Activated CD4-positive, alpha-beta T cell treated with anti-CD3 and anti-CD28 coated beads, Interleukin-2, amount 50 U/mL, for 48 hours (primary cell): ENCODE measurements around the gene TMEM26.

Experiments
- DNase-seq, 2 experiments: peaks; one replicate each; pipeline ENCODE4 v3.0.0-alpha.2; 2020

The TMEM26 gene

GRCh38 chr10:61456095-61456789 lies 3.1 kb upstream of the TMEM26 start:
- DNase-seq: no peak

DNA sequence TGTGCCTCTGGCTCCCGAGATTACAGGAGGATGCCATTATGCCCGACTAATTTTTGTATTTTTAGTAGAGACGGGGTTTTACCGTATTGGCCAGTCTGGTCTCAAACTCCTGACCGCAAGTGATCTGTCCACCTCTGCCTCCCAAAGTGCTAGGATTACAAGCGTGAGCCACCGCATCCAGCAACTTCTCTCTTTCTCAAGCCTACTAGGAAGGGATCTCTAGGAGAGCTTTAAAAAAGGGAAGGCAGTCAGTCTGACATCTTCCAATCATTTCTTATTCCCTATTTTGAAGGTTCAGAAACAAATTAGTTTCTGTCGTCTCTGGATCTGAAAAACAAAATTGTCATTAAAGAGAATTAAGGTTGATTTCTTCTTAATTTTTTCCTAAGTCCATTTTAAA lies 2.5 kb upstream of the TMEM26 start:
- DNase-seq: no peak

- DNase-seq: no peak
Measured at GRCh38 chr10:61454541-61454940, 1.4 kb upstream of the TMEM26 start.

DNA sequence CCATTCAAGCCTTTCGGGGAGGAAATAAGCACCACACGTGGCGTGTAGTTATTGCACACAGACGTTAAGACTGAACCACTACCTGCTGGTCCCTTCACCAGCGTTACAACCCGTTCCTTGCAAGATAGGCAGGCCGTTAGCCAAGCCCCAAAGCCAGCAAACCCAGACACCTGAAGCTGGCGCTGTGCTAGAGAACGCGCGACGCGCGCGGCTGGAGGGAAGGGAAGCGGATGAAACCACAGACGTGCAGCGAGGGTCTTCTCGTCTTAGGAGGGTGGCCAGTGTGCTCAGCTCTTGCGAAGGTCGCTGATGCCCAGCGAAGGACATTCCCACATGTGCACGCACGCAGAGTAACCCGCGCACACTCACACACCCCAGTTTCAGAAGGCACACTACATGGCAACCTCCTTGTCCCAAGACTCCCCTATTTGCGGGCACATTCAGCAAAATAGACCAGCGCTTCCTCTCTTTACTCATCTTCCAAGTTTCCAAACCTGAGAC lies 980 bp downstream of the TMEM26 start:
- DNase-seq: no peak

DNA sequence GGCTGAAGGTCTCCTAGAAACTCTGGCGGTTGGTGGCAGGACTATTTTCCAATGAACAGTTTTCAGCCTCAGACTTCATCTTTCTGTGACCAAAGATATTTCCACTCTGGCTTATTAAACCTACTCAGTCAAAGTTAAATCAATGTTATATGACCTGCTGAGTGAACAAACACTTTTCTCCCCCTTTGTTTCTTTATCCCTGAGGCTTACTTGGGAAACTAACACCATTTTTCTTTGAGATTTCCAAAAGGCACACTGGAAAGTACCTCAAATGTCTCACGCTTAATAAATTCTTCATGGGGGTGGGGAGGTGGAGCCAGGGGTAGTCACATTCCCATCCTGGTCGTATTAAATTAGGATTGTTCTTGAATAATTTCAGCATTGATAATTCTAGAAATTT lies 1.8 kb downstream of the TMEM26 start:
- DNase-seq: no peak

- DNase-seq: no peak
Measured at GRCh38 chr10:61448841-61449600, 4.2 kb downstream of the TMEM26 start.

- DNase-seq: no peak
Measured at GRCh38 chr10:61448091-61448490, 5.1 kb downstream of the TMEM26 start.

DNA sequence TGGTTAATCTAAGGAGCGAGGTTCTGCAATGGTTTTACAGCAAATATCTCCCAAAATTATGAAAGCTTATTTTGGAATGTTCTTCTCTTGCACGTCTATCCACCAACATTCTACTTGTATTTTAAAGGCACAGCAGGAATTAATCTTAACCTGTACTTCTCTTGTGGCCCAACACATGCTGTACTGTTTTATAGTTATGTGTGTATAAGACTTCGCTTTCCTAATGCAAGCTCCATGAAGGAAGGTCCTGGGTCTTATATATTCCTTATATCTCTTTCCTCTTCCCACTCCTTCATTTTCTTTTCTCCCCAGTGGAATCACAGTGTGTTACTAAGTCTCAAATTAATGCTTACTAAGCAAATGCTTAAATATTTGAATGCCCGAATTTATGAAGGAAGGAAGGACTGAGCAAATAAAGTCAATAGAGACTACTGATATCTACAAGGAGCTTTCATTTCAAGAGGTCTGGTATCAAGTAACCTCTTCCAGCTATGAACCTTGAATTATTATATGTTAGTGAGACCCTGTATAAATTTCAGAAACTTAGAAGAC lies 14.0 kb downstream of the TMEM26 start:
- DNase-seq: no peak

GRCh38 chr10:61438141-61438988 lies 14.8 kb downstream of the TMEM26 start:
- DNase-seq: no peak

- no peak for DNase-seq
Measured at GRCh38 chr10:61423178-61423577, 30.0 kb downstream of the TMEM26 start.

DNA sequence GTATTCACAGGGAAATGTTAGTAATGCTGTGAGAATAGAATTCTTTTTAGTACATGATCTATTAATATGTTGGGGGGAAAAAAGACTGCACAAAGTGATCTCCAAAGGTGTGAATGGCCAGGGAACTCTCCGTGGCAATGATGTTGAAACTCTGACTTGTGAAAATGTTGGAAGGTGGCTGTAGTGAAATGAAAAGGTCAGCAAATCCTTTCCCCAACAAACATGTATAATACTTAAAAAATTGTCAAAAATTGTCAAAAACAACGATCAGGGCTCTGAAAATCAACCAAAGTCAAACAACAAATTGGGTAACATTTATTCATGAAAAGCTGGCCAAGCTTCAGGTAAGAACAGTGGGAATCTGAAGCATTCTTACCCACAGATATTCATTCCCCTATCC lies 35.5 kb downstream of the TMEM26 start:
- DNase-seq: no peak

DNA sequence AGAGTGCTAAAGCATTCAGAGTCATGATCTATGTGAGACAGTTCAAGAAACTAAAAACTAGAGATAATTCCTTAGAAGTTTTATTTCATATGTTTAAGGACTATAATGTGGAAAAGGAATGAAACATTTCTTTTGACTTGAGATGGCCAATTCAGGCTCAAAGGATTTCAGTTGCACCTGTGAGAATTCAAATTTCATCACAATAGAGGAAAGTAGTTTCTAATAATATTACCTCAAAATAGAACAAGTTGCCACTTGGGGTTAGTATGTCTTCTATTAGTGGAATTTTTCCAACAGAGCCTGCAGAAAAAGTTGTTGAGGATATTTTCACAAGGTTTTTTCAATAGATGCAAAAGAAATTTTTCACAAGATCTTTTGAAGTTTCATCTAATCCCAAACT lies 37.4 kb downstream of the TMEM26 start:
- DNase-seq: no peak

GRCh38 chr10:61411706-61412105 lies 41.5 kb downstream of the TMEM26 start:
- DNase-seq: no peak

- DNase-seq: no peak
Measured at GRCh38 chr10:61410353-61411070, 42.7 kb downstream of the TMEM26 start.

DNA sequence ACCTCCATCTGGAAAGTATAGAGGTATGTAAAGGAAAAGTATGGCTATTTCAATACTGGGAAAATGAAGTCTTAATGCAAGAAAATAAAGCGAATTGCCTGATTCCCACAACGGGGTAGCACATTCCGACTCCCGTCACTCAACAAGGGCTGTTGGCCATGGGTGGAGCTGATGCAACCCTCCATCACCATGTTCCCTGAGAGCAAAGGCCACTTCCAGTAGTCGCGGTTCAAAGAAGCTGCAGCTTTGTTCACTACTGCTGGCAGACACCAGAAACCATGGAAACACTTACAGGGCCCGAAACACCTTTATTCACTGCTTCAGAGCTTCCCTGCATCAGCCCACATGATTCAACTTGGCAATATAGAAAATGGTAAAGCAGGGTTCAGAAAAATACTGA lies 44.0 kb downstream of the TMEM26 start:
- DNase-seq: no peak

DNA sequence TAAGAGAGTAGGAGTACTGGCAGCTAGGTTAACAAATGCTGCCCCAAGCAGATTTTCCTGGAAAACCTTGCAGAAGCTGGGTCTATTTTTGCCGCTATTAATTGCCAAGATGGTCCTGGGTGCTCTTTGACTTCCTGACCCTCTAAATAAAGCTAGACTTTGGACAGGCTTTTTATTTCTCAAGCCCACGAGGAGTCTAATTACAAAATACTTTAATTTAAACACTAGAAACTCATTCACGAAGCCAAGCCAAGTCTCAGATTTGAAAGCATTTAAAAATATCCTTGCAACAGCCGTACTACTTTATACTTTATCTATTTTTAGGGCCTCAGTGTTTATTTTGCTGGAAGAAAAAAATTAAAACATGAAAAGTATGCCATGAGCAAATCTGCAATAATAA lies 45.1 kb downstream of the TMEM26 start:
- DNase-seq: no peak

DNA sequence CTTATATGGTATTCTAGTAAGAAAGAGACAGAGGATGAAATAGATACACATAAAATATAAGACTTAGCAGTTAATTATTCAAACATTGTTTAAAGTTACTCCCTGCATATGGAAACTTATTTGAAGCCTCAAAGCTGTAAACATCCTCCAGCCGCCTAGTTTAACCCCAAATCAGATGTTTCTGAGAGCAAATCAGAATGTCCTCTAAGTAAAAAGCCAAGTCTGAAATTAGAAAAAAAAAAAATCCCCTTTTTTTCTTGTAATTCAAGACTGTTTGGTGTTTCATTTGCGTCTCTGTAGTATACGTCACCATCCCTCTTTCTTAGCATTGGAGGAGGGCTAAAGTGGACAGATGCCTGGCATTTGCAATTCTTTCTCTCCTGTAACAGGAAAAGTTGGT lies 46.4 kb downstream of the TMEM26 start:
- no peak for DNase-seq

DNA sequence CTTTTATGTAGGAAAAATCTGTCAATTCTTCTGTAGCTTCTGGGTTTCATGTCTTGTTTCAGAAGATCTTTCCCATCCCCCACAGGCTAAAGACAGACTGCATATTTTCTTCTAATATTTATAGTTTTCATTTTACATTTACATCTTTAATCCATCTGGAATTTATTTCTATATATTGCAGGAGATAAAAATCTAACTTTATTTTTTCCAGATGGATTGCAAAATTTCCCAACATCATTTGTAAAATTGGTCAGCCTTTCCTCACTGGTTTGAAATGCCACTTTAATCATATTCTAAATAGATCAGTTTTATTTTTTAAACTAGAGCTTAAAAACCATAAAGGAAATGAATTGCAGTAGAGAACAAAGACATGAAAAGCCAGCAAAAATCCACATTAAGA lies 46.9 kb downstream of the TMEM26 start:
- no peak for DNase-seq

- DNase-seq: no peak
Measured at GRCh38 chr10:61404751-61405150, 48.4 kb downstream of the TMEM26 start.

GRCh38 chr10:61400524-61400923 lies 52.7 kb downstream of the TMEM26 start:
- DNase-seq: no peak

DNA sequence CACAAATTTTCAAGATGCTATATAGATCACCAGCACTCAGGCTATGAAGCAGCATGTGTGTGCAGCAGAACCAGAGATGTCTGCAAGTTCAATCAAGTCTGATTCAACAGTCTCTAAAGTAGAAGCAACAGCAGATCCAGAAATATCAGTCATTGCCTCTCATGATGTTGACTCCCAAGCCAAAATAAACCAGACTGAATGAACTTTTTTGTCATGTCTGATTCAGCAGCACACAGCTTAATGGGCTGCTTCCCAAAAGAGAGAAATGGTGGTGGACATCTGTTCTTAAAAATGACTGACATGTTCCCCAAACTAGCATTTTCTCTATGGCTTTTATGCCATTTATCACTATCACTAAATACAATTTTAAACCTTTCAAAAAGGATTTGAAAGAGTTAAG lies 53.8 kb downstream of the TMEM26 start:
- DNase-seq: no peak

- DNase-seq: no peak
Measured at GRCh38 chr10:61398366-61399129, 54.6 kb downstream of the TMEM26 start.
